Prostate gland (tissue), 2 donors: ENCODE measurements around the gene MPHOSPH9.

Source experiments
- POLR2A ChIP-seq: fragments of 450-650 bp; IDR thresholded peaks from one replicate; pipeline ENCODE4 v1.6.1; 2016; ENCODE audit warnings: antibody characterized with exemption, mild to moderate bottlenecking
- TF ChIP-seq, protein P1 (sequence below), 4 experiments: fragments of 200-600 bp in 2 of 4; fragments of 450-650 bp in 2 of 4; sonication (generic) in 2 of 4; IDR thresholded peaks; 1 replicate in 3 of 4; 2 replicates in 1 of 4; pipeline ENCODE4 v1.5.1; 2016 to 2019; ENCODE audit warnings: antibody characterized with exemption in 4 of 4, mild to moderate bottlenecking in 2 of 4, moderate library complexity in 2 of 4

DNA sequence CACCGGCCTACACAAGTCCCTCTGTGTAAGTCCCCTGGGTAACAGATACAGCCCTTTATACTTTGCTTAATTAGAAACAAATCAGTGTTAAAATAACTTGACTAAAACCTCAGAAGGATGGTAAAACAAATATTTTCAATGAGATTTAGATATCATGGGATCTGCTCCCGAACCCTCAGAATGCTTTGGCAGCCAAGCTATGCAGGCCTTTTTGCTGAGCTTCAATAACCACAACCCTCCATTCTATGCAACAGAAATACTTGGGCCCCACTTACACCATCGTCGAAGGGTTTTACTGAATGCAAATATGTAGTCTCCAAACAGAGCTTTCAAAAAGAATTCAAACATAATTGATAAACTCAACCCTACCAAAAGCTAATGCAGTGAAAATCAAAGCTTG lies 52.8 kb downstream of the MPHOSPH9 start:
- TF ChIP-seq, protein P1, sequence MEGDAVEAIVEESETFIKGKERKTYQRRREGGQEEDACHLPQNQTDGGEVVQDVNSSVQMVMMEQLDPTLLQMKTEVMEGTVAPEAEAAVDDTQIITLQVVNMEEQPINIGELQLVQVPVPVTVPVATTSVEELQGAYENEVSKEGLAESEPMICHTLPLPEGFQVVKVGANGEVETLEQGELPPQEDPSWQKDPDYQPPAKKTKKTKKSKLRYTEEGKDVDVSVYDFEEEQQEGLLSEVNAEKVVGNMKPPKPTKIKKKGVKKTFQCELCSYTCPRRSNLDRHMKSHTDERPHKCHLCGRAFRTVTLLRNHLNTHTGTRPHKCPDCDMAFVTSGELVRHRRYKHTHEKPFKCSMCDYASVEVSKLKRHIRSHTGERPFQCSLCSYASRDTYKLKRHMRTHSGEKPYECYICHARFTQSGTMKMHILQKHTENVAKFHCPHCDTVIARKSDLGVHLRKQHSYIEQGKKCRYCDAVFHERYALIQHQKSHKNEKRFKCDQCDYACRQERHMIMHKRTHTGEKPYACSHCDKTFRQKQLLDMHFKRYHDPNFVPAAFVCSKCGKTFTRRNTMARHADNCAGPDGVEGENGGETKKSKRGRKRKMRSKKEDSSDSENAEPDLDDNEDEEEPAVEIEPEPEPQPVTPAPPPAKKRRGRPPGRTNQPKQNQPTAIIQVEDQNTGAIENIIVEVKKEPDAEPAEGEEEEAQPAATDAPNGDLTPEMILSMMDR (IDR thresholded peaks at IDR 0.05): no peak
- TF ChIP-seq POLR2A: no peak
